ENCODE measurements around the gene HPCAL1.

GRCh38 chr2:10448576-10449485, 146.1 kb downstream of the HPCAL1 start:
- TF ChIP-seq POLR2A (IDR thresholded peaks at IDR 0.05): no peak
- TF ChIP-seq, protein P1, sequence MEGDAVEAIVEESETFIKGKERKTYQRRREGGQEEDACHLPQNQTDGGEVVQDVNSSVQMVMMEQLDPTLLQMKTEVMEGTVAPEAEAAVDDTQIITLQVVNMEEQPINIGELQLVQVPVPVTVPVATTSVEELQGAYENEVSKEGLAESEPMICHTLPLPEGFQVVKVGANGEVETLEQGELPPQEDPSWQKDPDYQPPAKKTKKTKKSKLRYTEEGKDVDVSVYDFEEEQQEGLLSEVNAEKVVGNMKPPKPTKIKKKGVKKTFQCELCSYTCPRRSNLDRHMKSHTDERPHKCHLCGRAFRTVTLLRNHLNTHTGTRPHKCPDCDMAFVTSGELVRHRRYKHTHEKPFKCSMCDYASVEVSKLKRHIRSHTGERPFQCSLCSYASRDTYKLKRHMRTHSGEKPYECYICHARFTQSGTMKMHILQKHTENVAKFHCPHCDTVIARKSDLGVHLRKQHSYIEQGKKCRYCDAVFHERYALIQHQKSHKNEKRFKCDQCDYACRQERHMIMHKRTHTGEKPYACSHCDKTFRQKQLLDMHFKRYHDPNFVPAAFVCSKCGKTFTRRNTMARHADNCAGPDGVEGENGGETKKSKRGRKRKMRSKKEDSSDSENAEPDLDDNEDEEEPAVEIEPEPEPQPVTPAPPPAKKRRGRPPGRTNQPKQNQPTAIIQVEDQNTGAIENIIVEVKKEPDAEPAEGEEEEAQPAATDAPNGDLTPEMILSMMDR (IDR thresholded peaks at IDR 0.05): no peak

Data from testis (tissue), 2 donors.